ENCODE data around the gene CAMK1D. TPM values are rescaled to one million over a fixed set of nuclear protein-coding genes. Genes with fewer than 3 reads are reported as not detected.

Gene CAMK1D
- total RNA-seq, 1 experiment from 2014 or later: 10.2 TPM

DNA sequence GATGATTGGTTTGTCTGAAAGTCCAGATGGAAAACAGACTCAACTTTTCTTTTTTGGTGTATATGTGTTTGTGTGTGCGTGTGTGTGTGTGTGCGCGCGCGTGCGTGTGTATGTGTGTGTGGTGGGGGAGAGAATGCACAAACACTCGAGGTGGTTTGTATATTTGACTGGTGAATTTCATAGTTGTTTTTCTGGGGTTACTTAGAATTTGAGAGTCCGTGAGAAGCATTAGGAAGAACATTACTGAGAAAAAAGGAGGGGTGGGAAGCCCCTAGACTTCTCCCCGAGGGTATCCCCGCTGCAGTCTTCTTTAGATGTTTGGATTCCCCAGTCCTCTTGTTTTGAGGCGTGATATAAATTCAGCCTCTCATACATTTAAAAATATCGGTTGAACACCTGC lies 6.0 kb downstream of the CAMK1D start (continued):
- TF ChIP-seq, protein P1, sequence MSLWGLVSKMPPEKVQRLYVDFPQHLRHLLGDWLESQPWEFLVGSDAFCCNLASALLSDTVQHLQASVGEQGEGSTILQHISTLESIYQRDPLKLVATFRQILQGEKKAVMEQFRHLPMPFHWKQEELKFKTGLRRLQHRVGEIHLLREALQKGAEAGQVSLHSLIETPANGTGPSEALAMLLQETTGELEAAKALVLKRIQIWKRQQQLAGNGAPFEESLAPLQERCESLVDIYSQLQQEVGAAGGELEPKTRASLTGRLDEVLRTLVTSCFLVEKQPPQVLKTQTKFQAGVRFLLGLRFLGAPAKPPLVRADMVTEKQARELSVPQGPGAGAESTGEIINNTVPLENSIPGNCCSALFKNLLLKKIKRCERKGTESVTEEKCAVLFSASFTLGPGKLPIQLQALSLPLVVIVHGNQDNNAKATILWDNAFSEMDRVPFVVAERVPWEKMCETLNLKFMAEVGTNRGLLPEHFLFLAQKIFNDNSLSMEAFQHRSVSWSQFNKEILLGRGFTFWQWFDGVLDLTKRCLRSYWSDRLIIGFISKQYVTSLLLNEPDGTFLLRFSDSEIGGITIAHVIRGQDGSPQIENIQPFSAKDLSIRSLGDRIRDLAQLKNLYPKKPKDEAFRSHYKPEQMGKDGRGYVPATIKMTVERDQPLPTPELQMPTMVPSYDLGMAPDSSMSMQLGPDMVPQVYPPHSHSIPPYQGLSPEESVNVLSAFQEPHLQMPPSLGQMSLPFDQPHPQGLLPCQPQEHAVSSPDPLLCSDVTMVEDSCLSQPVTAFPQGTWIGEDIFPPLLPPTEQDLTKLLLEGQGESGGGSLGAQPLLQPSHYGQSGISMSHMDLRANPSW (CRISPR knock-in tag; conservative IDR thresholded peaks at IDR 0.05; ENCODE audit: low read depth): no peak
- no peak for TF ChIP-seq ZBTB21 (CRISPR knock-in tag; IDR thresholded peaks at IDR 0.05; ENCODE audit: borderline replicate concordance)
- TF ChIP-seq ESRRA (CRISPR knock-in tag; IDR thresholded peaks at IDR 0.05; ENCODE audit: borderline replicate concordance): no peak
- TF ChIP-seq, protein P2, sequence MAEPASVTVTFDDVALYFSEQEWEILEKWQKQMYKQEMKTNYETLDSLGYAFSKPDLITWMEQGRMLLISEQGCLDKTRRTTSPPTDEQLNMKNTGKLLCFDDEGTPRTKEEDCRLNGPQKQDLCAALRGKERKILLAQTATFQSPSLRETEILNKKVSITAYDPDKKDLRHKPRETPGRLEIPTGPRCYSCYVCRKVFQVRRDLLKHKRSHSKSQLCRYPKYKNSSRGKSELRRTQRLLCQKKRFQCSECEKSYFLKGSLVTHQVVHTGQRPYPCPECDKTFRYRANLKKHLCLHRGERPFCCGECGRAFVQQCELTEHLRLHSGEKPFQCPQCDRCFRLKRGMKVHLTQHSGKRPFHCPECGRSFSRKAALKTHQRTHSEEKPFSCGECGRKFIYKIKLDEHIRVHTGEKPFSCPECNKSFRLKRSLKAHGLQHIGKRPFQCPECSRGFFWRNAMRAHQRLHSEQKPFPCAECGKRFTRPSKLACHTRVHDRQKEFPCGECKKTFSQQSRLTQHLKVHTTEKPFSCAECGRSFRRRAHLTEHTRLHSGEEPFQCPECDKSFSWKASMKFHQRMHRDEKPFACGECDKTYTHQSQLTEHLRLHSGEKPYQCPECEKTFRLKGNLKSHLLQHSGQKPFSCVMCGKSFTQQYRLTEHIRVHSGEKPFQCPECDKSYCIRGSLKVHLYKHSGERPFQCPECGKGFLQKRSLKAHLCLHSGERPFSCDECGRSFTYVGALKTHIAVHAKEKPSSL (CRISPR knock-in tag; conservative IDR thresholded peaks at IDR 0.05): no peak

DNA sequence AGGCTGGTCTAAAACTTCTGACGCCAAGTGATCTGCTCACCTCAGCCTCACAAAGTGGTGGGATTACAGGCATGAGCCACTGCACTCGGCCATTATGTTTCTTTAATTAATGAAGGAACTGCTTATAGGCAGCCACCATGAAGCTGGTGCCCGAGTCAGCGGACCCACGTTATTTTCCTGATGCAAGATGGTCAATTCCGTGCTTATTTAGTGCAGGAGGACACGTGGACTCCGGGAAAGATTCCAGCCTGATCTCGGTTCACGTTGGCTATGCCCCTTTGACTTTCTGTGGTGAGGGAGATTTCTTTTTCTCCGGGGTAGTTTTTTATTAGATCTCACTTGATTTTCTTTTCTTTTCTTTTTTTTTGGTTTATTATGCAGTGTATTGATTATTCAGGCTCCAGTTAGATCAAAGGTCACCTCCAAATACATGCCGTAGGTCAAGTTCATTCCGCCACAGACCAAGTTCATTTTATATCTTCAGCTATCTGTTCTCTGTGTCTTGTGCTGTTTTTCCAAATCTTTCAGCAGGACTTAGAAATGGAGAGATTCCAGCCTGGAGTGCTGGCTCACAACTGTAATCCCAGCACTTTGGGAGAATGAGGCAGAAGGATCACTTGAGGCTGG lies 8.3 kb downstream of the CAMK1D start:
- no peak overlapping the region for H3K4me3 Mint-ChIP-seq

DNA sequence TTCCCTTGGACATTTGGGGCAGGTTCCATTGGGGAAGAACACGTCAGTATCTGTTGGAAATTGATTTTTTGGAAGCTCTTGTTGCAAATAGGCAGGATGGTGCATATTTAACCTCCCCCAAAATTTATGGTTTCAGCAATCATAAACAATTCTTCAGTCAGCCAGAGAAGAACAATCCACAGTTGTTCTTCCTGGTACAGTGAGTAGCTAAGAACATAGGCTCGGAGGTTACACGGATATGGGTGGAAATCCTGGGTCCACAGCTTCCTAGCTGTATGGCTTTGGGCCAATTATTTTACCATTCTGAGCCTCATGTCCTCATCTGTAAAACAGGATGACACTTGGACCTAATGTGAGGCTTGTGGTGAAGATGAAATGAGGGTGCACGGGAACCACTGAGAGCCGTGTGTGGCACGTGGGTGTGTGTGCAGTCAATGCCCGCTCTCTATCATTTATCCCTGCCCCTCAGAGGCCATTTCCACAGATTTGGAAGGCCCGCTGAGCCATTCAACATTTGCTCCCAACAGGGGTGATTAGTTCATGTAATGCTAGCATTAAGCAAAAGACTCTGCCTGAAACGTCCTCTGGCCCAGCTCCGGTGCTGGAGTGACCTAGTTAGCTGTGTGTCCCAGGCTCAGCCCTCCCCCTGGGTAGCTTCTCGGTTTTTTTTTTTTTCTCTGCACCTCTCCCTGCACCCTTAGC lies 9.7 kb downstream of the CAMK1D start:
- ChIA-PET CTCF (interaction anchor here (0.7 to 1.4 kb wide), 4 partner anchors 8 to 298 kb away, joined by 3 to 4 read pairs (median 3); no protein-coding TSS in a partner anchor), POLR2A (interaction anchor here (0.5 to 1.1 kb wide), 2 partner anchors 12 to 94 kb away, joined by 3 to 4 read pairs; no protein-coding TSS in a partner anchor)
- no peak overlapping the region for H3K4me3 Mint-ChIP-seq
- no peaks in the 10 kb centered on the region; the same call in 1 of the 2 replicates for H3K27me3 Mint-ChIP-seq (ENCODE audit: low read depth)
- H3K9me3 Mint-ChIP-seq: no peaks in the 10 kb centered on the region
- H3K36me3 Mint-ChIP-seq: no peaks in the 10 kb centered on the region
- DNase-seq (ENCODE audit: low spot score) (no peak), ATAC-seq (peak; percentile 70)
- H3K4me1 Mint-ChIP-seq: peaks cover 58% of the 10 kb centered on the region
- H3K27ac Mint-ChIP-seq: peak overlapping the region; percentile 73; the same call in 1 of the 2 replicates
- no peak for TF ChIP-seq ELF4 (CRISPR knock-in tag; IDR thresholded peaks at IDR 0.05; ENCODE audit: low read depth)
- TF ChIP-seq, protein P1 (CRISPR knock-in tag; conservative IDR thresholded peaks at IDR 0.05; ENCODE audit: low read depth): no peak
- TF ChIP-seq, protein P3, sequence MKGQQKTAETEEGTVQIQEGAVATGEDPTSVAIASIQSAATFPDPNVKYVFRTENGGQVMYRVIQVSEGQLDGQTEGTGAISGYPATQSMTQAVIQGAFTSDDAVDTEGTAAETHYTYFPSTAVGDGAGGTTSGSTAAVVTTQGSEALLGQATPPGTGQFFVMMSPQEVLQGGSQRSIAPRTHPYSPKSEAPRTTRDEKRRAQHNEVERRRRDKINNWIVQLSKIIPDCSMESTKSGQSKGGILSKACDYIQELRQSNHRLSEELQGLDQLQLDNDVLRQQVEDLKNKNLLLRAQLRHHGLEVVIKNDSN (CRISPR knock-in tag; IDR thresholded peaks at IDR 0.05): no peak
- TF ChIP-seq FOXJ3 (CRISPR knock-in tag; IDR thresholded peaks at IDR 0.05; ENCODE audit: borderline replicate concordance): no peak

More for the DNA sequence above, 8.3 kb downstream of the CAMK1D start:
- Mint-ChIP-seq H3K9me3 (no peaks in the 10 kb centered on the region), H3K27ac (no peak overlapping the region), H3K4me1 (peaks cover 70% of the 10 kb centered on the region), H3K27me3 (ENCODE audit: low read depth) (peaks cover 6% of the 10 kb centered on the region), H3K36me3 (no peaks in the 10 kb centered on the region)
- ChIA-PET CTCF (interaction anchor here (1.5 kb wide), 1 partner anchor 93 kb away, joined by 7 read pairs; no protein-coding TSS in a partner anchor), POLR2A (no interaction called here)
- no peak for ATAC-seq
- DNase-seq (ENCODE audit: low spot score): no peak
- TF ChIP-seq ESRRA (CRISPR knock-in tag; IDR thresholded peaks at IDR 0.05; ENCODE audit: borderline replicate concordance): no peak

DNA sequence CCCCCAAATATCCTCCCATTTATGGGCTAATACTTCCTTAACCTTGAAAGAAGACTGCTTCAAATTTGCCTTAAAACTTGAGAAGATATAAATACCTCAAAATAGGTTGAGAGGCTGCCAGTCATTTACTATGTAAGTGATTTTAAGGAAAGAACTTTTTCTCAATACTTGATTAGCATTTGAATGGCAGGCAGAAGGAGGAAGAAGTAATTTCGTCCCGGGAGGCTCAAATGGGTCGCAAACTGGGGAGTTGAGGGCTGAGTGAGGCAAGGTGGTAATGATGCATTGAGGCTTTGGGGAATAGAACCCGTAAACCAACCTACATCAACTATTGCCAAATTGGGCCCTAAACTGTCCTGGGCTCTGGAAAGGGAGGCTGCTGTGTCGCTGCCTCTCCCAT lies 11.1 kb downstream of the CAMK1D start:
- ChIA-PET POLR2A (no interaction called here), CTCF (interaction anchor here (0.5 to 0.7 kb wide), 2 partner anchors 23 to 46 kb away, joined by 3 read pairs; no protein-coding TSS in a partner anchor)
- H3K36me3 Mint-ChIP-seq: no peaks in the 10 kb centered on the region
- H3K4me1 Mint-ChIP-seq: peaks cover 52% of the 10 kb centered on the region
- H3K27ac Mint-ChIP-seq: peak overlapping the region; percentile 45; the same call in 1 of the 2 replicates
- H3K9me3 Mint-ChIP-seq: no peaks in the 10 kb centered on the region
- DNase-seq (ENCODE audit: low spot score) (peak; percentile 19), ATAC-seq (peak; percentile 31; the same call in 1 of the 2 replicates)
- H3K27me3 Mint-ChIP-seq (ENCODE audit: low read depth): no peaks in the 10 kb centered on the region
- peak overlapping the region; percentile 46 for H3K4me3 Mint-ChIP-seq
- TF ChIP-seq, protein P4, sequence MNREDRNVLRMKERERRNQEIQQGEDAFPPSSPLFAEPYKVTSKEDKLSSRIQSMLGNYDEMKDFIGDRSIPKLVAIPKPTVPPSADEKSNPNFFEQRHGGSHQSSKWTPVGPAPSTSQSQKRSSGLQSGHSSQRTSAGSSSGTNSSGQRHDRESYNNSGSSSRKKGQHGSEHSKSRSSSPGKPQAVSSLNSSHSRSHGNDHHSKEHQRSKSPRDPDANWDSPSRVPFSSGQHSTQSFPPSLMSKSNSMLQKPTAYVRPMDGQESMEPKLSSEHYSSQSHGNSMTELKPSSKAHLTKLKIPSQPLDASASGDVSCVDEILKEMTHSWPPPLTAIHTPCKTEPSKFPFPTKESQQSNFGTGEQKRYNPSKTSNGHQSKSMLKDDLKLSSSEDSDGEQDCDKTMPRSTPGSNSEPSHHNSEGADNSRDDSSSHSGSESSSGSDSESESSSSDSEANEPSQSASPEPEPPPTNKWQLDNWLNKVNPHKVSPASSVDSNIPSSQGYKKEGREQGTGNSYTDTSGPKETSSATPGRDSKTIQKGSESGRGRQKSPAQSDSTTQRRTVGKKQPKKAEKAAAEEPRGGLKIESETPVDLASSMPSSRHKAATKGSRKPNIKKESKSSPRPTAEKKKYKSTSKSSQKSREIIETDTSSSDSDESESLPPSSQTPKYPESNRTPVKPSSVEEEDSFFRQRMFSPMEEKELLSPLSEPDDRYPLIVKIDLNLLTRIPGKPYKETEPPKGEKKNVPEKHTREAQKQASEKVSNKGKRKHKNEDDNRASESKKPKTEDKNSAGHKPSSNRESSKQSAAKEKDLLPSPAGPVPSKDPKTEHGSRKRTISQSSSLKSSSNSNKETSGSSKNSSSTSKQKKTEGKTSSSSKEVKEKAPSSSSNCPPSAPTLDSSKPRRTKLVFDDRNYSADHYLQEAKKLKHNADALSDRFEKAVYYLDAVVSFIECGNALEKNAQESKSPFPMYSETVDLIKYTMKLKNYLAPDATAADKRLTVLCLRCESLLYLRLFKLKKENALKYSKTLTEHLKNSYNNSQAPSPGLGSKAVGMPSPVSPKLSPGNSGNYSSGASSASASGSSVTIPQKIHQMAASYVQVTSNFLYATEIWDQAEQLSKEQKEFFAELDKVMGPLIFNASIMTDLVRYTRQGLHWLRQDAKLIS (CRISPR knock-in tag; IDR thresholded peaks at IDR 0.05; ENCODE audit: borderline replicate concordance): no peak
- TF ChIP-seq ZNF263 (CRISPR knock-in tag; IDR thresholded peaks at IDR 0.05; ENCODE audit: low read depth): no peak
- no peak for TF ChIP-seq ZNF416 (CRISPR knock-in tag; IDR thresholded peaks at IDR 0.05)

All from WTC11 (cell line).